IMR-90 (cell line): ENCODE results near the gene CHN2. TPM values are rescaled to one million over a fixed set of nuclear protein-coding genes. Genes with fewer than 3 reads are reported as not detected.

Experiments used
- ATAC-seq: fragments of 200-7000 bp; cut with Tn5 transposase; 2 replicates; pipeline ENCODE4 v1.9.1; 2020; ENCODE audit warnings: low read depth, mild to moderate bottlenecking, moderate library complexity
- BruUV-seq: library from RNA; stranded (reverse); fragments of 400-500 nt; replicated peaks from 2 replicates; lab custom pipeline; 2021; lab: Mats Ljungman, UMichigan
- CTCF ChIA-PET: fragments of 300-600 bp; formaldehyde crosslinking; extraction: SDS; loops from one replicate; lab custom pipeline; 2021; ENCODE audit warnings: antibody characterized with exemption; lab: Yijun Ruan, JAX
- POLR2A ChIA-PET: fragments of 300-600 bp; sonication (Branson Sonifier 250); formaldehyde crosslinking; loops from one replicate; lab custom pipeline; 2022; ENCODE audit warnings: antibody characterized with exemption; ENCODE audit not compliant: unreplicated experiment; lab: Charles Lee
- DNase-seq: peaks from one replicate; pipeline ENCODE4 v3.0.0; 2013
- H2AFZ ChIP-seq: replicated peaks from 2 replicates; pipeline ENCODE3; 2013; ENCODE audit warnings: low read length, mild to moderate bottlenecking; ENCODE audit not compliant: poor library complexity
- H2AK5ac ChIP-seq: 2 replicates; pipeline ENCODE4 v1.6.1; 2013; ENCODE audit warnings: low read depth, low read length, inconsistent platforms
- H2AK9ac ChIP-seq: replicated peaks from 2 replicates; pipeline ENCODE3; 2013; ENCODE audit warnings: mild to moderate bottlenecking, low read depth, low read length, moderate library complexity; ENCODE audit not compliant: poor library complexity
- H2BK120ac ChIP-seq: 2 replicates; pipeline ENCODE4 v1.6.1; 2013; ENCODE audit warnings: low read depth, low read length, inconsistent platforms
- H2BK15ac ChIP-seq: 3 replicates; pipeline ENCODE4 v1.6.1; 2013; ENCODE audit warnings: low read depth, low read length, inconsistent platforms
- H2BK20ac ChIP-seq: 2 replicates; pipeline ENCODE4 v1.6.1; 2013; ENCODE audit warnings: low read depth, mild to moderate bottlenecking, inconsistent platforms, low read length, moderate library complexity
- H2BK5ac ChIP-seq: 2 replicates; pipeline ENCODE4 v1.6.1; 2013; ENCODE audit warnings: mild to moderate bottlenecking, low read depth, low read length, inconsistent platforms; ENCODE audit not compliant: poor library complexity, severe bottlenecking
- H3K14ac ChIP-seq: replicated peaks from 2 replicates; pipeline ENCODE4 v1.6.1; 2013; ENCODE audit warnings: low read depth, low read length, inconsistent platforms
- H3K18ac ChIP-seq: 2 replicates; pipeline ENCODE4 v1.6.1; 2013; ENCODE audit warnings: low read depth, low read length, control low read depth
- H3K23ac ChIP-seq: 2 replicates; pipeline ENCODE4 v1.6.1; 2013; ENCODE audit warnings: low read depth, low read length, inconsistent platforms
- H3K27ac ChIP-seq: 2 replicates; pipeline ENCODE4 v1.5.1; 2013; ENCODE audit warnings: mild to moderate bottlenecking, control low read depth, low read length; ENCODE audit not compliant: insufficient read depth
- H3K27me3 ChIP-seq: 2 replicates; pipeline ENCODE4 v1.6.1; 2013; ENCODE audit warnings: low read length; ENCODE audit not compliant: control insufficient read depth, insufficient read depth
- H3K36me3 ChIP-seq: 2 replicates; pipeline ENCODE4 v1.6.1; 2013; ENCODE audit warnings: low read length, mixed read lengths; ENCODE audit not compliant: control insufficient read depth, insufficient read depth
- H3K4ac ChIP-seq: 2 replicates; pipeline ENCODE4 v1.6.1; 2013; ENCODE audit warnings: low read depth, low read length, inconsistent platforms
- H3K4me1 ChIP-seq: 2 replicates; pipeline ENCODE4 v1.6.1; 2013; ENCODE audit warnings: low read length, mixed read lengths; ENCODE audit not compliant: control insufficient read depth, insufficient read depth
- H3K4me2 ChIP-seq: 2 replicates; pipeline ENCODE4 v1.6.1; 2013; ENCODE audit warnings: low read depth, mild to moderate bottlenecking, control low read depth, low read length, moderate library complexity
- H3K4me3 ChIP-seq: 2 replicates; pipeline ENCODE4 v1.5.1; 2013; ENCODE audit warnings: low read depth, mild to moderate bottlenecking, control low read depth, low read length, moderate library complexity; ENCODE audit not compliant: insufficient read depth
- H3K56ac ChIP-seq: 2 replicates; pipeline ENCODE4 v1.6.1; 2013; ENCODE audit warnings: low read length, inconsistent platforms; ENCODE audit not compliant: insufficient read depth; ENCODE audit errors: extremely low read depth
- H3K79me1 ChIP-seq, 2 experiments: 2 replicates each; pipeline ENCODE4 v1.6.1; 2013; ENCODE audit warnings: low read length in 2 of 2, inconsistent platforms in 1 of 2, low read depth in 1 of 2
- H3K9ac ChIP-seq: 2 replicates; pipeline ENCODE4 v1.6.1; 2013; ENCODE audit warnings: low read depth, low read length, control low read depth
- H3K9me1 ChIP-seq: 2 replicates; pipeline ENCODE4 v1.6.1; 2013; ENCODE audit warnings: low read length, inconsistent platforms; ENCODE audit not compliant: insufficient read depth
- H3K9me3 ChIP-seq: 2 replicates; pipeline ENCODE4 v1.6.1; 2013; ENCODE audit warnings: low read length; ENCODE audit not compliant: control insufficient read depth, insufficient read depth
- H4K20me1 ChIP-seq: 2 replicates; pipeline ENCODE4 v1.6.1; 2013; ENCODE audit warnings: low read length, inconsistent platforms; ENCODE audit not compliant: insufficient read depth
- H4K5ac ChIP-seq: 2 replicates; pipeline ENCODE4 v1.6.1; 2013; ENCODE audit warnings: mild to moderate bottlenecking, low read depth, low read length, control low read depth
- H4K8ac ChIP-seq, 2 experiments: 2 replicates each; pipeline ENCODE4 v1.6.1; 2013; ENCODE audit warnings: low read depth in 2 of 2, low read length in 2 of 2, control low read depth in 1 of 2, inconsistent platforms in 1 of 2
- H4K91ac ChIP-seq: 2 replicates; pipeline ENCODE4 v1.6.1; 2013; ENCODE audit warnings: low read depth, low read length, inconsistent platforms; ENCODE audit not compliant: insufficient read depth
- BHLHE40 ChIP-seq: fragments of 150-350 bp; IDR thresholded peaks from 2 replicates; pipeline ENCODE4 v1.6.1; 2016; ENCODE audit warnings: mild to moderate bottlenecking, low read depth, low read length
- MAFK ChIP-seq: IDR thresholded peaks from 2 replicates; pipeline ENCODE4 v1.6.1; 2012; ENCODE audit warnings: low read depth, low read length, improper control_type of control experiment
- POLR2A ChIP-seq: IDR thresholded peaks from 2 replicates; pipeline ENCODE4 v1.6.1; 2012; ENCODE audit warnings: mild to moderate bottlenecking, low read depth, low read length
- RAD21 ChIP-seq: IDR thresholded peaks from 2 replicates; pipeline ENCODE4 v1.6.1; 2012; ENCODE audit warnings: low read length, improper control_type of control experiment
- RFX5 ChIP-seq: IDR thresholded peaks from 2 replicates; pipeline ENCODE4 v1.8.0; 2012; ENCODE audit warnings: low read depth, mild to moderate bottlenecking, low read length, moderate library complexity
- SMC3 ChIP-seq: fragments of 150-350 bp; IDR thresholded peaks from 2 replicates; pipeline ENCODE4 v1.6.1; 2016; ENCODE audit warnings: low read depth, mild to moderate bottlenecking, antibody characterized with exemption, low read length, moderate library complexity
- WGBS, 2 experiments: methylation state at CpG; one replicate each; pipeline versions ENCODE4 v1.1.5 to v1.1.7; 2013; ENCODE audit warnings: missing lambda C conversion rate in 2 of 2; ENCODE audit not compliant: insufficient read length in 1 of 2; ENCODE audit errors: extremely low coverage in 2 of 2; 5-methylcytosine and 5-hydroxymethylcytosine counted together
- dilution Hi-C: fragments of 300-500 bp; cut with HindIII; formaldehyde crosslinking; loops from one replicate; pipeline ENCODE4 v1.14.3; 2018; ENCODE audit warnings: low sequenced_read_pairs; ENCODE audit not compliant: unreplicated experiment
- in situ Hi-C: fragments of 300-500 bp; cut with MboI; formaldehyde crosslinking; loops from 3 replicates; pipeline ENCODE4 v1.14.3; 2019; ENCODE audit warnings: low sequenced_read_pairs, inconsistent platforms, mixed read lengths
- intact Hi-C: fragments of 100-400 bp; cut with micrococcal nuclease; formaldehyde crosslinking; loops from 2 replicates; pipeline ENCODE4 v1.10.0; 2022
- polyA plus RNA-seq, 3 experiments: library from polyadenylated mRNA; depleted of rRNA; stranded (reverse); fragments of >200 nt; gene quantifications; 2 replicates each; pipeline ENCODE4 v1.2.3, GENCODE V29; 2012; ENCODE audit warnings: low replicate concordance in 1 of 3
- total RNA-seq: library from RNA; depleted of rRNA; stranded (reverse); fragments of >200 nt; gene quantifications from 2 replicates; pipeline ENCODE4 v1.2.3, GENCODE V29; 2012

Gene CHN2
- total and polyA plus RNA-seq, 2 of the 4 experiments (the other 2 are of a cell fraction) = not detected

DNA sequence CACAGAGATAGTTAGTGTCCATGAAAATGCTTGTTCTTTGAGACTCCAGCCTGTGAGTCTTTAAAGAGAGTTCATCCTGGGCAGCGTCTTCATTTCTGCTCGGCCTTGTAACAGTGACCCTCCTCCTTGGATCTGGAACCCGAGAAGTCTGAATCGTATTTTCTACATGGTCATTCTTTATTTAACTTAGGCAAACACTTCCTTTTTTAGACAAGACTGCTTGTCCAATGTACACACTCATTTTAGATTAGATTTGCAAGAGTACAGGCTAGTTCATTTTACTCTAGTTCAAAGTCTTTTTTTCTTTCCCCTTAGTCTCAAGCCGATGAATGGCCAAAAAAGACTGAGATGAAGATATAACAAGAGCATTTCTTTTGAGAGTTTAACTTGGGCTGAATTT lies 133.5 kb downstream of the CHN2 start:
- no peak overlapping the region for H3K18ac ChIP-seq
- H2BK15ac ChIP-seq = no peak overlapping the region
- H2AK9ac ChIP-seq = no peak overlapping the region
- dilution Hi-C loops = no loop called here
- BruUV-seq = no TSS peak
- TF ChIP-seq POLR2A = no peak
- no peak for TF ChIP-seq SMC3
- no peak for TF ChIP-seq BHLHE40
- no peak for TF ChIP-seq RAD21
- no peak for TF ChIP-seq RFX5
- no peak for TF ChIP-seq MAFK
- in situ Hi-C loops = no loop called here
- no peak overlapping the region for H4K91ac ChIP-seq
- no peak overlapping the region for H3K4me2 ChIP-seq
- H2BK120ac ChIP-seq = no peak overlapping the region
- no peaks in the 10 kb centered on the region for H3K36me3 ChIP-seq
- H2AK5ac ChIP-seq = no peak overlapping the region
- H3K4me1 ChIP-seq = no peaks in the 10 kb centered on the region
- no peak overlapping the region for H2BK20ac ChIP-seq
- no peaks in the 10 kb centered on the region for H4K20me1 ChIP-seq
- CTCF ChIA-PET = no interaction called here
- no peak overlapping the region for H3K56ac ChIP-seq
- no peak overlapping the region for H4K8ac ChIP-seq
- intact Hi-C loops = loop anchor here (1.0 kb wide), 1 partner anchor 38 kb away; no protein-coding TSS in a partner anchor
- no peak overlapping the region for H3K4ac ChIP-seq
- H3K27ac ChIP-seq = no peak overlapping the region
- no peak overlapping the region for H3K14ac ChIP-seq
- H3K9me1 ChIP-seq = no peaks in the 10 kb centered on the region
- H3K9me3 ChIP-seq = no peaks in the 10 kb centered on the region
- no peaks in the 10 kb centered on the region; the same call in 1 of the 2 replicates for H3K27me3 ChIP-seq
- no peak overlapping the region for H2AFZ ChIP-seq
- no peak overlapping the region for H3K4me3 ChIP-seq
- no peak for ATAC-seq
- no peaks in the 10 kb centered on the region for H3K79me1 ChIP-seq
- no peak overlapping the region for H2BK5ac ChIP-seq
- no CpG with 5 or more reads among the region's 5 CpGs for WGBS, 2 experiments
- POLR2A ChIA-PET = no interaction called here
- no peak overlapping the region for H3K9ac ChIP-seq
- H3K23ac ChIP-seq = no peak overlapping the region
- H4K5ac ChIP-seq = no peak overlapping the region
- no peak for DNase-seq
